Nephron progenitor cell (in vitro differentiated cells): ENCODE data around the gene MSI2.

Experiments used
- DNase-seq: peaks from one replicate; pipeline ENCODE4 v3.0.0; 2021
- H3K27ac Mint-ChIP-seq: 2 replicates; pipeline ENCODE4 v1.8.0; 2021; ENCODE audit warnings: mild to moderate bottlenecking, moderate library complexity, mixed read lengths
- H3K27me3 Mint-ChIP-seq: 2 replicates; pipeline ENCODE4 v1.8.0; 2021; ENCODE audit warnings: mild to moderate bottlenecking, low read depth, mixed read lengths; ENCODE audit not compliant: poor library complexity
- H3K36me3 Mint-ChIP-seq: 2 replicates; pipeline ENCODE4 v1.8.0; 2021; ENCODE audit warnings: low read depth, mixed read lengths
- H3K4me1 Mint-ChIP-seq: 2 replicates; pipeline ENCODE4 v1.8.0; 2021; ENCODE audit warnings: mixed read lengths
- H3K4me3 Mint-ChIP-seq: 2 replicates; pipeline ENCODE4 v1.8.0; 2021; ENCODE audit warnings: mild to moderate bottlenecking, moderate library complexity, mixed read lengths
- H3K9me3 Mint-ChIP-seq: 2 replicates; pipeline ENCODE4 v1.8.0; 2021; ENCODE audit warnings: mild to moderate bottlenecking, moderate library complexity, mixed read lengths
- TF ChIP-seq, protein P1 (sequence below): fragments of 200-600 bp; sonication (generic); IDR thresholded peaks from 2 replicates; pipeline ENCODE4 v1.5.0; 2021; ENCODE audit warnings: antibody characterized with exemption

Gene MSI2

GRCh38 chr17:57541049-57541448 is 284.7 kb downstream of the MSI2 start:
- Mint-ChIP-seq H3K9me3 (peaks cover 4% of the 10 kb centered on the region), H3K27me3 (peaks cover 2% of the 10 kb centered on the region), H3K4me3 (peak overlapping the region; percentile 21), H3K27ac (peak overlapping the region; percentile 82), H3K36me3 (peaks cover 28% of the 10 kb centered on the region), H3K4me1 (peaks cover 100% of the 10 kb centered on the region)
- DNase-seq = no peak
- TF ChIP-seq, protein P1, sequence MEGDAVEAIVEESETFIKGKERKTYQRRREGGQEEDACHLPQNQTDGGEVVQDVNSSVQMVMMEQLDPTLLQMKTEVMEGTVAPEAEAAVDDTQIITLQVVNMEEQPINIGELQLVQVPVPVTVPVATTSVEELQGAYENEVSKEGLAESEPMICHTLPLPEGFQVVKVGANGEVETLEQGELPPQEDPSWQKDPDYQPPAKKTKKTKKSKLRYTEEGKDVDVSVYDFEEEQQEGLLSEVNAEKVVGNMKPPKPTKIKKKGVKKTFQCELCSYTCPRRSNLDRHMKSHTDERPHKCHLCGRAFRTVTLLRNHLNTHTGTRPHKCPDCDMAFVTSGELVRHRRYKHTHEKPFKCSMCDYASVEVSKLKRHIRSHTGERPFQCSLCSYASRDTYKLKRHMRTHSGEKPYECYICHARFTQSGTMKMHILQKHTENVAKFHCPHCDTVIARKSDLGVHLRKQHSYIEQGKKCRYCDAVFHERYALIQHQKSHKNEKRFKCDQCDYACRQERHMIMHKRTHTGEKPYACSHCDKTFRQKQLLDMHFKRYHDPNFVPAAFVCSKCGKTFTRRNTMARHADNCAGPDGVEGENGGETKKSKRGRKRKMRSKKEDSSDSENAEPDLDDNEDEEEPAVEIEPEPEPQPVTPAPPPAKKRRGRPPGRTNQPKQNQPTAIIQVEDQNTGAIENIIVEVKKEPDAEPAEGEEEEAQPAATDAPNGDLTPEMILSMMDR = no peak

- H3K4me3 Mint-ChIP-seq = peak overlapping the region; percentile 2
- TF ChIP-seq, protein P1 = no peak
- peak overlapping the region; percentile 95 for H3K27ac Mint-ChIP-seq
- peaks cover 4% of the 10 kb centered on the region for H3K9me3 Mint-ChIP-seq
- peaks cover 21% of the 10 kb centered on the region for H3K36me3 Mint-ChIP-seq
- peaks cover 100% of the 10 kb centered on the region for H3K4me1 Mint-ChIP-seq
- DNase-seq = no peak
- peaks cover 2% of the 10 kb centered on the region for H3K27me3 Mint-ChIP-seq
Measured at GRCh38 chr17:57541472-57542394, 285.4 kb downstream of the MSI2 start.

DNA sequence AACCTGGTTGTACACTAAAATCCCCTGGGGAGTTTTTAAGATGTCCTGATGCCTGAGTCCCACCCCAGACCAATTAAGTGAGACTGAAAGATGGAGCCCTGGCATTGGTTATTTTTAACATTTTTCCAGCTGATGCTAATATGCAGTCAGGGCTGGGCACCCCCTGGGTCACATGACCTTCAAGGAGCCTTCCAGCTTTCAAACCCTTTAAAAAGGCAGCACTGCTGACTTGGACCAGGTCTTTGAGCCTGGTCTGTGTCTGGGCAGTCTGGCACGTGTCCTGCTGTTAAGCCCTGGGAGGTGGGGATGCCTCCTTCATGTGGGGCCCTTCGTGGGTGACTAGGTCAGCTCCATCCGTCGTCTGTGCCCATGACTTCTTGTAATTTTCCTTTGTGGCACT is 286.2 kb downstream of the MSI2 start:
- H3K4me1 Mint-ChIP-seq = peaks cover 100% of the 10 kb centered on the region
- H3K27ac Mint-ChIP-seq = peak overlapping the region; percentile 95
- DNase-seq = no peak
- peaks cover 2% of the 10 kb centered on the region for H3K27me3 Mint-ChIP-seq
- peak overlapping the region; percentile 6 for H3K4me3 Mint-ChIP-seq
- H3K9me3 Mint-ChIP-seq = peaks cover 4% of the 10 kb centered on the region
- H3K36me3 Mint-ChIP-seq = peaks cover 21% of the 10 kb centered on the region
- TF ChIP-seq, protein P1 = no peak

GRCh38 chr17:57543230-57543629 is 286.9 kb downstream of the MSI2 start:
- Mint-ChIP-seq H3K27me3 (peaks cover 2% of the 10 kb centered on the region), H3K36me3 (peaks cover 21% of the 10 kb centered on the region), H3K4me1 (peaks cover 100% of the 10 kb centered on the region), H3K4me3 (peak overlapping the region; percentile 11), H3K27ac (peak overlapping the region; percentile 62), H3K9me3 (peaks cover 4% of the 10 kb centered on the region)
- TF ChIP-seq, protein P1 = no peak
- DNase-seq = no peak

- DNase-seq = no peak
- Mint-ChIP-seq H3K27ac (peak overlapping the region; percentile 93), H3K9me3 (peaks cover 4% of the 10 kb centered on the region), H3K4me1 (peaks cover 100% of the 10 kb centered on the region), H3K36me3 (peaks cover 21% of the 10 kb centered on the region), H3K4me3 (no peak overlapping the region), H3K27me3 (peaks cover 2% of the 10 kb centered on the region)
- TF ChIP-seq, protein P1 = no peak
Measured at GRCh38 chr17:57544401-57544800, 288.1 kb downstream of the MSI2 start.
